GM19043 (cell line): ENCODE measurements around the gene NOL11.
"Not testable (repeated sequence)": the region's sequence is repeated elsewhere in the genome, so short reads cannot be mapped to it uniquely, and the experiment has no call there.

Experiments used
- ATAC-seq: cut with Tn5 transposase; IDR thresholded peaks from one replicate; pipeline ENCODE4 v1.9.1; 2021; ENCODE audit warnings: low read depth; ENCODE audit not compliant: unreplicated experiment

Gene NOL11

DNA sequence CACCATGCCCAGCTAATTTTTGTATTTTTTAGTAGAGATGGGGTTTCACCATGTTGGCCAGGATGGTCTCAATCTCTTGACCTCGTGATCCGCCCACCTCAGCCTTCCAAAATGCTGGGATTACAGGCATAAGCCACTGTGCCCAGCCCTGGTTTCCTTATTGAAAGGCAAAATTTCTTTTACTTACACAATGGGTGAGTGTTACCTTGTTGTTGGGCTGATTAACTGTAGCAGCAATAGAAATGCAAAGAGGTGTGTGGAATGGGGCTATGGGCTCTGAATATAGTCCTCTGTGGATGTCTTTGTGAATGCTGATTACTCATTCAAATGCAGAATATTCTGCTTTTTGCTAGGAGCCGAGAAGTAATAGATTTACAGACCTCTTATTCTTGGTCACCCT, 34.4 kb downstream of the NOL11 start:
- ATAC-seq = not testable (repeated sequence)

DNA sequence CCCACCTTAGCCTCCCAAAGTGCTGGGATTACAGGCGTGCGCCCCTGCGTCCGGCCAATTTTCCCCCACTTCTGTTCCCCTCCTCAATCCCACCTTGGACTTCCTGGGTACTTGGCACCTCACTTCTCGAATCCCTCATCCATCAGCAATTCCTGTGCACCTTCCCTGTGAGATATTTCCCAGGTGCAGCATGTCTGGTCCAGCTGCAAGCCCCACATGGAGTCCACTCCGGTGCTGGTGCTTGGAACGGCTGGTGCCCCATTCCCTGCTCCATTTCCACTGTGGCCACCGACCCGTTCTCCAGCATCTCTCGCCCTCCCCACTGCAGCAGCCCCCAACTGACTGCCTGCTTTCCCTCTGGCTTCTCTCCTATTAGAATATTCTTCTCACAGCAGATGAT, 35.3 kb downstream of the NOL11 start:
- no peak for ATAC-seq

- no peak for ATAC-seq
These were observed 36.3 kb downstream of the NOL11 start for GRCh38 chr17:67754001-67754400.

DNA sequence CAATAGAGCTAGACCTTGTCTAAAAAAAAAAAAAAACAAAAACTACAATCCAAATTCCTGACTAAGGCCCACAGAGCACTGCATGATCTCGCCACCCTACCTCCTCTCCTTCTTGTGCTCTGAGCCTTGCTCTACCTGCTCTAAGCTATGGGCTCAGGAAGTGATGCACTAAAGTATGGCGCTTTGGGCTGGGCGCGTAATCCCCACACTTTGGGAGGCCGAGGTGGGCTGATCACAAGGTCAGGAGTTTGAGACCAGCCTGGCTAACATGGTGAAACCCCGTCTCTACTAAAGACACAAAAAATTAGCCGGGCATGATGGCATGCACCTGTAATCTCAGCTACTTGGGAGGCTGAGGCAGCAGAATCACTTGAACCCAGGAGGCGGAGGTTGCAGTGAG, 37.0 kb downstream of the NOL11 start:
- ATAC-seq = not testable (repeated sequence)

DNA sequence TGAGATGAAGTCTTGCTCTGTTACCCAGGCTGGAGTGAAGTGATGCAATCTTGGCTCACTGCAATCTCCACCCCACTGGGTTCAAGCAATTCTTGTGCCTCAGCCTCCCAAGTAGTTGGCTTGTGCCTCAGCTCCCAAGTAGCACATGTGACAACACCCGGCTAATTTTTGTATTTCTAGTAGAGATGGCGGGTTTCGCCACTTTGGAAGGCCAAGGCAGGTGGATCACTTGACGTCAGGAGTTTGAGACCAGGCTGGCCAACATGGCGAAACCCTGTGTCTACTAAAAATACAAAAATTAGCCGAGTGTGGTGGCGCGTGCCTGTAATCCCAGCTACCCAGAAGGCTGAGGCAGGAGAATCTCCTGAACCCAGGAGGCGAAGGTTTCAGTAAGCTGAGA, 39.0 kb downstream of the NOL11 start:
- not testable (repeated sequence) for ATAC-seq

GRCh38 chr17:67759355-67760171, 41.8 kb downstream of the NOL11 start:
- no peak for ATAC-seq

DNA sequence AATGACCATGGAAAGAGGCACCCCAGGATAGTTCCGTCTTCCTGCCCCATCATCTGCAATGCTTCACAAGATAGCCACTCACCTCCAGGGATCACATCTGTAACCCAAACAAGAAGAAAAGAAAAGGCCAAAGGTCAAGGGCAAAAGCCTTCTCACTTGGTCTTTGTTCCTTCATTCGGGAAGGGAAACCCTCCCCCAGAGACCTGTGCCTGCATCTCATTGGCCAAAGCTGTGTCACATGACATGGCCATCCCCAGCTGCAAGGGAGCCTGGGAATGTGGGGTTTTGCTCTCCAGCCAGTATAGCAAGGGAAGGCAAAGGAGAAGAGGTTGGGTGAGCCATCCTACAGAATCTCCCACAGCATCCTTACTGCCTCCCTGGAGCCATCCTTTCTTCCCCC, 47.9 kb downstream of the NOL11 start:
- no peak for ATAC-seq

DNA sequence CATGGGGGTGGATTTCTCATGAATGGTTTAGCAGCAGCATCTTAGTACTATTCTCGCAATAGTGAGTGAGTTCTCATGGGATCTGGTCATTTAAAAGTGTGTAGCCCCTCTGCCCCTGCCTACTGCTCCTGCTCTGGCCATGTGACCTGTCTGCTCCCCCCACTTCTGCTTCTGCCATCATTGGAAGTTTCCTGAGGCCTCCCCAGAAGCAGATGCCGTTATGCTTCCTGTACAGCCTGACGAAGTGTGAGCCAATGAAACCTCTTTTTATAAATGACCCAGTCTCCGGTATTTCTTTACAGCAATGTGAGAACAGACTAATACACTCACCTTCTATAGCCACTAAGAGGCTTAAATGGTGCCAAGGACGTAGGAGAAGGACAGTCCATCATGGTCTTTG, 51.5 kb downstream of the NOL11 start:
- no peak for ATAC-seq

DNA sequence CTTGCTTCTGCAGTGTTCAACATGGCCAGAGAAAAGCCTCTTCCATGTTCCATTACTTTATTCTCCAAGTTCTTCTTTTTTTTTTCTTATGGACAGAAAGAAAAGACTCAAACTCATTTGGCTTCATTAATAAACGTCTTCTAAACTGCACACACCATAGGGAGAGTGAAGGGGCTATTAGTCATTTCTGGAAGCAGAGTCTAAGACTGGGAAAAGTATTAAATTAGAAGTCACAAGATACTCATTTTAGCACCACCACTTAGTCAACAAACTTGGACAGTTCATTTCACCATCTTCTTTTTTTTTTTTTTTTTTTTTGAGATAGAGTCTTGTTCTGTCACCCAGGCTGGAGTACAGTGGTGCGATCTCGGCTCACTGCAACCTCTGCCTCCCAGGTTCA, 52.8 kb downstream of the NOL11 start:
- no peak for ATAC-seq

GRCh38 chr17:67772679-67773078, 54.9 kb downstream of the NOL11 start:
- ATAC-seq = no peak

DNA sequence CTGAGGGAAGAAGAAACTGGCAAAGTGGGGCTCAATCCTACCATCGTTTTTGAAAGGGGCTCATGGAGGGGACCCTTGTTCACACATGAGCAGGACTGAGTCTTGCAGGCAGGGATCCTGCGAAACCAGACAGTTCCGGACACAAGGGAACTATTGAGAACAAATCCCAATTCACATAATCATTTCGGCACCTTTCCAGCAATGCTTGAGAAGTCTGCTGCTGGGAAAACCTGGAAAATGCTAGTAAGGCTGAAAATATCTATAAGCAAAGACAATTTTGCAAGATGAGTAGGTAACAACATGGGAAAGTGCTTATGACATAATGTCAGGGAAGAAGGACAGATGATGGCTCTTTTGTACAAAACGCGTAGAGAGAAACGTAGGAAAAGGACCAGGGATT, 55.5 kb downstream of the NOL11 start:
- no peak for ATAC-seq

DNA sequence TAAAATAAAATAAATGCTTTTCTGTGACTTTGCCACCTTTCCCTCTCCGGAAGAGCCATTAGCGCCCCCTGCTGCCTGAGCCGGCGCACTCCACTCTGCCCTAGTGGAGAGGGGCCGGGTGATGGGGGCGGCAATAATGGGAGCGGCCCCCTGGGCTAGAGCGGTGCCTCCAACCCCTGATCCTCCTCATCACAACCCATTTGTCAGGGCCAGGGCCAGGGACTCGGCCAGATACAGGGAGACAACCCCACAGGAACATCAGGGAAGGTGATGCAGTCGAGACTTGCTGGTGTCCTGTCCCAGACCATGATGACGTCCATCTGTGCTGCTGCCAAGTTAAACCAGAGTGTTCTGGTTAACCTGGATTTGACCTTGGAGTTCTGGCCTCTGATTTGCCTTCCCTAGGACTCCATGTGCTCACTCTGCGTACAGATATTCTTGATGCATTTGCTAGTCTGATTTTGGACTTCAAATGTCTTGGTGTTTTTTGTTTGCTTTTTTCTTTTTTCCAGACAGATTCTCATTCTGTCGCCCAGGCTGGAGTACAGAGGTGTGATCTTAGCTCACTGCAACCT, 61.4 kb downstream of the NOL11 start:
- ATAC-seq = no peak

DNA sequence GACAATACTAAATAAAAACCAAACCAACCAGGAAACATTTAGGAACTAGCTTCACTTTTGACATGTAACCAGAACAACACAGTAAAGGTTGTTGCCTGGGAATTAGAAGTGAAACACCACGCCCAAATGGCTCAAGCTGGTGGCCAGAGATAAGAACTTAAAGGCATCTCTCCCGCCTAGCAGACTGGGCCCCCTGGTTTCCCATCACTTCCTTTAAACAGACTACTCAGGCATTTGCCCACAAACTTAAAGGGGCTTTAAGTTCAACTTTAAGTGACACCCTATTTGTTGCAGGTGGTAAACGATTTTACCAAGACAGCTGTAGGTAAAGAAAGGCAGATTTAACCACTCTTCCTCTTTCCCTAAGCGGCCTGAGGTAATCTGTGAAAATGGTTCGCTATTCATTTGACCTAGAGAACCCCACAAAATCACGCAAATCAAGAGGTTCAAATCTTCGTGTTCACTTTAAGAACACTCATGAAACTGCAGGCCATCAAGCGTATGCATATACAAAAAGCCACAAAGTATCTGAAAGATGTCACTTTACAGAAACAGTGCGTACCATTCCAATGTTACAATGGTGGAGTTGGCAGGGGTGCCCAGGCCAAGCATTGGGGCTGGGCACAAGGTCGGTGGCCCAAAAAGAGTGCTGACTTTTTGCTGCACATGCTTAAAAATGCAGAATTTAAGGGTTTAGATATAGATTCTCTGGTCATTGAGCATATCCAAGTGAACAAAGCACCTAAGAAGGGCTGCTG, 66.8 kb downstream of the NOL11 start:
- ATAC-seq = no peak

GRCh38 chr17:67785122-67785477, 67.4 kb downstream of the NOL11 start:
- ATAC-seq = no peak

DNA sequence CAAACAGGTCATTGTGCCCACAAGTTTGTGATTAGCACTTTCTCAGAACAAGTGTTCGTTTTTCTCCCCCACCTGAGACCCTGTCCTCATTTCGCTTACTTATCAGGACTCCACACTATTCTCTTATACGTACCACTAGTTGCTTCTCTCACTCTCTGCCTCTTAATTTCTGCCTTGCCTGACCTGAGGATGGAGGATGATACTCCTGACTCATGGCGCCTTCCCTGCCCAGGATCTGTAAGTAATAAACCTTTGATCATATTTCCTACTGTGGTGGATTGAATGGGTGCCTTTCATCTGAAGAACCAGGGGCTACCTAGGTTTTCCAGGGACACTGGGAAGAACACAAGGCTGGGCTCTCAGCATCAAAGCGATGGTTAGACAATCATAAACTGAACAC, 67.8 kb downstream of the NOL11 start:
- ATAC-seq = no peak
